Mucosa of stomach (tissue), 1 donor: Measurements from ENCODE around the gene TMEM100.

Experiments
- H3K27me3 ChIP-seq: one replicate; pipeline ENCODE4 v1.7.0; 2013; ENCODE audit warnings: mild to moderate bottlenecking, low read length; ENCODE audit not compliant: control insufficient read depth, insufficient read depth
- H3K36me3 ChIP-seq: one replicate; pipeline ENCODE4 v1.7.0; 2013; ENCODE audit warnings: low read length; ENCODE audit not compliant: control insufficient read depth, insufficient read depth
- H3K4me1 ChIP-seq: one replicate; pipeline ENCODE4 v1.7.0; 2013; ENCODE audit warnings: mild to moderate bottlenecking, low read length; ENCODE audit not compliant: control insufficient read depth, insufficient read depth
- H3K4me3 ChIP-seq: one replicate; pipeline ENCODE4 v1.7.0; 2013; ENCODE audit warnings: low read length
- H3K9ac ChIP-seq: one replicate; pipeline ENCODE4 v1.7.0; 2013; ENCODE audit warnings: mild to moderate bottlenecking, low read length, moderate library complexity
- H3K9me3 ChIP-seq: one replicate; pipeline ENCODE4 v1.7.0; 2013; ENCODE audit warnings: mild to moderate bottlenecking, low read length, moderate library complexity; ENCODE audit not compliant: control insufficient read depth
- donor health status: Pancreatic carcinoma.

Gene TMEM100

GRCh38 chr17:55757659-55758058, 35.0 kb upstream of the TMEM100 start:
- Histone ChIP-seq H3K9me3 (no peaks in the 10 kb centered on the region), H3K9ac (no peak overlapping the region), H3K36me3 (no peaks in the 10 kb centered on the region), H3K4me1 (no peaks in the 10 kb centered on the region), H3K27me3 (no peaks in the 10 kb centered on the region), H3K4me3 (no peak overlapping the region)

- Histone ChIP-seq H3K27me3 (no peaks in the 10 kb centered on the region), H3K36me3 (no peaks in the 10 kb centered on the region), H3K4me1 (peaks cover 8% of the 10 kb centered on the region), H3K9ac (no peak overlapping the region), H3K4me3 (no peak overlapping the region), H3K9me3 (no peaks in the 10 kb centered on the region)
These were observed 34.0 kb upstream of the TMEM100 start for GRCh38 chr17:55756689-55757088.

- Histone ChIP-seq H3K27me3 (no peaks in the 10 kb centered on the region), H3K36me3 (no peaks in the 10 kb centered on the region), H3K9ac (peak overlapping the region; percentile 59), H3K4me1 (peaks cover 12% of the 10 kb centered on the region), H3K4me3 (peak overlapping the region; percentile 73), H3K9me3 (no peaks in the 10 kb centered on the region)
These were observed 29.1 kb upstream of the TMEM100 start for GRCh38 chr17:55751720-55752250.

- peak within 1 kb of the TSS; percentile 59 for H3K9ac ChIP-seq
These were observed 28.3 kb upstream of the TMEM100 start, which contains the start of gene PCTP for GRCh38 chr17:55750750-55751657. TSS of gene PCTP (plus strand) at chr17:55751051. CDS start at chr17:55751104, 53 bp downstream.

GRCh38 chr17:55749985-55750384, 27.3 kb upstream of the TMEM100 start:
- Histone ChIP-seq H3K9ac (no peak overlapping the region), H3K9me3 (no peaks in the 10 kb centered on the region), H3K27me3 (no peaks in the 10 kb centered on the region), H3K4me1 (peaks cover 12% of the 10 kb centered on the region), H3K36me3 (no peaks in the 10 kb centered on the region), H3K4me3 (no peak overlapping the region)

More at GRCh38 chr17:55750750-55751657, 28.3 kb upstream of the TMEM100 start, which contains the start of gene PCTP:
- Histone ChIP-seq H3K36me3 (no peaks in the 10 kb centered on the region), H3K9me3 (no peaks in the 10 kb centered on the region), H3K4me1 (peaks cover 12% of the 10 kb centered on the region), H3K27me3 (no peaks in the 10 kb centered on the region), H3K4me3 (peak within 1 kb of the TSS; percentile 73)

- H3K4me1 ChIP-seq, result peaks cover 12% of the 10 kb centered on the region
- H3K9ac ChIP-seq, result no peak overlapping the region
- H3K27me3 ChIP-seq, result no peaks in the 10 kb centered on the region
- H3K36me3 ChIP-seq, result no peaks in the 10 kb centered on the region
- H3K9me3 ChIP-seq, result no peaks in the 10 kb centered on the region
- H3K4me3 ChIP-seq, result no peak overlapping the region
These were observed 26.2 kb upstream of the TMEM100 start for GRCh38 chr17:55748841-55749240.

GRCh38 chr17:55747209-55747608, 24.5 kb upstream of the TMEM100 start:
- Histone ChIP-seq H3K9ac (no peak overlapping the region), H3K4me1 (peaks cover 9% of the 10 kb centered on the region), H3K4me3 (no peak overlapping the region), H3K36me3 (no peaks in the 10 kb centered on the region), H3K9me3 (no peaks in the 10 kb centered on the region), H3K27me3 (no peaks in the 10 kb centered on the region)

- no peaks in the 10 kb centered on the region for H3K27me3 ChIP-seq
- H3K4me1 ChIP-seq, result peaks cover 2% of the 10 kb centered on the region
- H3K9me3 ChIP-seq, result no peaks in the 10 kb centered on the region
- no peaks in the 10 kb centered on the region for H3K36me3 ChIP-seq
- no peak overlapping the region for H3K9ac ChIP-seq
- no peak overlapping the region for H3K4me3 ChIP-seq
These were observed 23.8 kb upstream of the TMEM100 start for GRCh38 chr17:55746466-55746865.

- no peaks in the 10 kb centered on the region for H3K36me3 ChIP-seq
- H3K9ac ChIP-seq, result no peak overlapping the region
- no peaks in the 10 kb centered on the region for H3K9me3 ChIP-seq
- no peak overlapping the region for H3K4me3 ChIP-seq
- H3K4me1 ChIP-seq, result no peaks in the 10 kb centered on the region
- H3K27me3 ChIP-seq, result no peaks in the 10 kb centered on the region
These were observed 22.6 kb upstream of the TMEM100 start for GRCh38 chr17:55745258-55745657.

- H3K4me1 ChIP-seq, result no peaks in the 10 kb centered on the region
- peaks cover 3% of the 10 kb centered on the region for H3K27me3 ChIP-seq
- H3K36me3 ChIP-seq, result no peaks in the 10 kb centered on the region
- no peak overlapping the region for H3K9ac ChIP-seq
- no peak overlapping the region for H3K4me3 ChIP-seq
- no peaks in the 10 kb centered on the region for H3K9me3 ChIP-seq
These were observed 20.5 kb upstream of the TMEM100 start for GRCh38 chr17:55743103-55743679.

- H3K36me3 ChIP-seq, result no peaks in the 10 kb centered on the region
- no peak overlapping the region for H3K4me3 ChIP-seq
- H3K9me3 ChIP-seq, result no peaks in the 10 kb centered on the region
- no peak overlapping the region for H3K9ac ChIP-seq
- H3K4me1 ChIP-seq, result no peaks in the 10 kb centered on the region
- H3K27me3 ChIP-seq, result peaks cover 3% of the 10 kb centered on the region
These were observed 19.8 kb upstream of the TMEM100 start for GRCh38 chr17:55742272-55743102.
